Parathyroid adenoma (tissue), 2 donors: ENCODE results near the gene FEN1.
A peak's percentile ranks its signal among the peaks of the same experiment; 100 is the strongest.

Experiments used
- H2AFZ ChIP-seq: fragments of 300-600 bp; sonication (generic); one replicate; pipeline ENCODE4 v1.7.0; 2017; ENCODE audit warnings: antibody characterized with exemption, mild to moderate bottlenecking
- H3K27ac ChIP-seq: fragments of 300-600 bp; sonication (generic); one replicate; pipeline ENCODE4 v1.7.0; 2017
- H3K27me3 ChIP-seq: fragments of 300-600 bp; sonication (generic); one replicate; pipeline ENCODE4 v1.7.0; 2017; ENCODE audit warnings: low read length; ENCODE audit not compliant: control insufficient read depth, insufficient read depth
- H3K36me3 ChIP-seq: fragments of 300-600 bp; sonication (generic); one replicate; pipeline ENCODE4 v1.7.0; 2017; ENCODE audit warnings: low read length; ENCODE audit not compliant: control insufficient read depth, insufficient read depth
- H3K4me1 ChIP-seq: fragments of 300-600 bp; sonication (generic); one replicate; pipeline ENCODE4 v1.7.0; 2017; ENCODE audit warnings: control low read depth
- H3K4me2 ChIP-seq: fragments of 300-600 bp; sonication (generic); one replicate; pipeline ENCODE4 v1.7.0; 2017; ENCODE audit warnings: low read length
- H3K4me3 ChIP-seq: fragments of 300-600 bp; sonication (generic); one replicate; pipeline ENCODE4 v1.7.0; 2017; ENCODE audit warnings: low read depth, low read length
- H3K79me2 ChIP-seq: fragments of 300-600 bp; sonication (generic); one replicate; pipeline ENCODE4 v1.7.0; 2017; ENCODE audit warnings: control low read depth
- H3K9ac ChIP-seq: fragments of 300-600 bp; sonication (generic); one replicate; pipeline ENCODE4 v1.7.0; 2017; ENCODE audit warnings: mild to moderate bottlenecking
- H3K9me3 ChIP-seq: fragments of 300-600 bp; sonication (generic); one replicate; pipeline ENCODE4 v1.7.0; 2017; ENCODE audit warnings: low read length; ENCODE audit not compliant: control insufficient read depth
- CTCF ChIP-seq: fragments of 300-600 bp; sonication (generic); IDR thresholded peaks from one replicate; pipeline ENCODE4 v1.7.0; 2017; ENCODE audit warnings: antibody characterized with exemption, mild to moderate bottlenecking
- donor health status: primary hyperparathyroidism.

FEN1 gene

GRCh38 chr11:61840371-61840770 lies 47.7 kb downstream of the FEN1 start:
- Histone ChIP-seq H3K36me3 (no peaks in the 10 kb centered on the region), H3K27me3 (no peaks in the 10 kb centered on the region), H2AFZ (no peak overlapping the region), H3K4me2 (no peak overlapping the region), H3K4me1 (peaks cover 29% of the 10 kb centered on the region), H3K9me3 (no peaks in the 10 kb centered on the region), H3K9ac (no peak overlapping the region), H3K79me2 (peaks cover 3% of the 10 kb centered on the region), H3K27ac (peak overlapping the region; percentile 82), H3K4me3 (peak overlapping the region; percentile 11)
- no peak for TF ChIP-seq CTCF

GRCh38 chr11:61841636-61842527 lies 49.2 kb downstream of the FEN1 start:
- H2AFZ ChIP-seq, result no peak overlapping the region
- no peak overlapping the region for H3K4me2 ChIP-seq
- H3K27me3 ChIP-seq, result no peaks in the 10 kb centered on the region
- no peak for TF ChIP-seq CTCF
- H3K36me3 ChIP-seq, result no peaks in the 10 kb centered on the region
- H3K27ac ChIP-seq, result peak overlapping the region; percentile 82
- H3K9ac ChIP-seq, result no peak overlapping the region
- H3K79me2 ChIP-seq, result no peaks in the 10 kb centered on the region
- H3K9me3 ChIP-seq, result no peaks in the 10 kb centered on the region
- peaks cover 23% of the 10 kb centered on the region for H3K4me1 ChIP-seq
- H3K4me3 ChIP-seq, result no peak overlapping the region

GRCh38 chr11:61842528-61842820 lies 49.8 kb downstream of the FEN1 start:
- Histone ChIP-seq H3K9me3 (no peaks in the 10 kb centered on the region), H3K4me1 (peaks cover 23% of the 10 kb centered on the region), H3K4me2 (no peak overlapping the region), H3K4me3 (no peak overlapping the region), H2AFZ (no peak overlapping the region), H3K27ac (no peak overlapping the region), H3K79me2 (no peaks in the 10 kb centered on the region), H3K27me3 (no peaks in the 10 kb centered on the region), H3K36me3 (no peaks in the 10 kb centered on the region), H3K9ac (no peak overlapping the region)
- no peak for TF ChIP-seq CTCF

GRCh38 chr11:61844909-61845565 lies 52.3 kb downstream of the FEN1 start:
- H3K27ac ChIP-seq, result peak overlapping the region; percentile 79
- no peak overlapping the region for H3K4me2 ChIP-seq
- no peak overlapping the region for H3K4me3 ChIP-seq
- H3K9ac ChIP-seq, result no peak overlapping the region
- no peaks in the 10 kb centered on the region for H3K9me3 ChIP-seq
- TF ChIP-seq CTCF, result no peak
- no peaks in the 10 kb centered on the region for H3K36me3 ChIP-seq
- H3K27me3 ChIP-seq, result no peaks in the 10 kb centered on the region
- no peak overlapping the region for H2AFZ ChIP-seq
- H3K4me1 ChIP-seq, result peaks cover 23% of the 10 kb centered on the region
- H3K79me2 ChIP-seq, result no peaks in the 10 kb centered on the region
